K562 (cell line): ENCODE measurements around the gene RANGAP1. TPM values are rescaled to one million over a fixed set of nuclear protein-coding genes. Genes with fewer than 3 reads are reported as not detected.

Source experiments
- ARID1B ChIP-seq: fragments of 450-650 bp; IDR thresholded peaks from 2 replicates; pipeline ENCODE4 v1.6.1; 2016; ENCODE audit warnings: antibody characterized with exemption, mild to moderate bottlenecking, inconsistent platforms
- CSDE1 ChIP-seq, 2 experiments: fragments of 450-650 bp; IDR thresholded peaks; 2 replicates each; pipeline ENCODE4 v1.6.1; 2016; ENCODE audit warnings: mild to moderate bottlenecking in 1 of 2
- HDAC6 ChIP-seq: IDR thresholded peaks from 2 replicates; pipeline ENCODE4 v1.6.1; 2012; ENCODE audit warnings: low read depth, mild to moderate bottlenecking, control low read depth, inconsistent platforms, low read length, moderate library complexity
- KAT2B ChIP-seq: IDR thresholded peaks from one replicate; pipeline ENCODE4 v1.6.1; 2012; ENCODE audit warnings: low read depth, mild to moderate bottlenecking, control low read depth, inconsistent platforms, low read length, moderate library complexity
- LARP7 ChIP-seq: fragments of 450-650 bp; IDR thresholded peaks from 2 replicates; pipeline ENCODE4 v1.6.1; 2016
- MEF2A ChIP-seq: IDR thresholded peaks from 2 replicates; pipeline ENCODE4 v1.6.1; 2011; ENCODE audit warnings: low read depth, mild to moderate bottlenecking, low read length, moderate library complexity; ENCODE audit not compliant: control insufficient read depth
- NR2C1 ChIP-seq, 2 experiments: fragments of 450-650 bp; IDR thresholded peaks; 2 replicates each; pipeline ENCODE4 v1.6.1; 2017; ENCODE audit warnings: mild to moderate bottlenecking in 2 of 2, antibody characterized with exemption in 1 of 2, inconsistent platforms in 1 of 2, missing compliant biosample characterization in 1 of 2, missing genetic modification characterization in 1 of 2
- POLR2B ChIP-seq: fragments of 450-650 bp; IDR thresholded peaks from 2 replicates; pipeline ENCODE4 v1.6.1; 2018; ENCODE audit warnings: low read depth; ENCODE audit not compliant: partially characterized antibody
- SOX6 ChIP-seq: fragments of 450-650 bp; IDR thresholded peaks from 2 replicates; pipeline ENCODE4 v1.6.1; 2014; ENCODE audit warnings: mild to moderate bottlenecking
- STAT6 ChIP-seq: sonication (generic); formaldehyde crosslinking; IDR thresholded peaks from 2 replicates; pipeline ENCODE4 v1.8.1; 2023; ENCODE audit warnings: mild to moderate bottlenecking, missing genetic modification reagents
- VEZF1 ChIP-seq: fragments of 200-800 bp; sonication (Bioruptor generic); IDR thresholded peaks from 2 replicates; pipeline ENCODE4 v1.6.1; 2017; ENCODE audit warnings: missing genetic modification characterization, missing compliant biosample characterization
- ZBTB5 ChIP-seq: fragments of 450-650 bp; IDR thresholded peaks from 2 replicates; pipeline ENCODE4 v1.6.1; 2017; ENCODE audit warnings: antibody characterized with exemption
- ZNF583 ChIP-seq: fragments of 250-450 bp; sonication (Bioruptor Pico); IDR thresholded peaks from 2 replicates; pipeline ENCODE4 v1.4.0; 2020
- ZNF668 ChIP-seq: fragments of 250-450 bp; sonication (Bioruptor Pico); IDR thresholded peaks from 2 replicates; pipeline ENCODE4 v1.8.0; 2022; ENCODE audit warnings: mild to moderate bottlenecking, inconsistent platforms
- polyA plus RNA-seq, 8 experiments: library from polyadenylated mRNA; depleted of rRNA in 4 of 8; stranded (reverse) in 5 of 8; unstranded in 3 of 8; fragments of >200 nt; fragmentation: Nextera tagmentation in 2 of 8; fragmentation: Illumina TruSeq in 1 of 8; extraction: Ambion mirVana in 2 of 8; extraction: Trizol in 1 of 8; gene quantifications; 2 replicates each; pipeline versions ENCODE4 v1.2.1 to v1.2.3, GENCODE V29; 2011 to 2014; ENCODE audit warnings: inconsistent platforms in 1 of 8, missing spikeins in 1 of 8
- total RNA-seq, 7 experiments: library from RNA; depleted of rRNA in 6 of 7; stranded (reverse); fragments of >200 nt in 6 of 7; fragmentation: Illumina TruSeq in 2 of 7; extraction: Trizol in 2 of 7; gene quantifications; 2 replicates each; pipeline versions ENCODE4 v1.2.1 to v1.2.3, GENCODE V29; 2011 to 2021; ENCODE audit warnings: low replicate concordance in 1 of 7
- TF ChIP-seq, protein P1 (sequence below): fragments of 150-350 bp; IDR thresholded peaks from 2 replicates; pipeline ENCODE4 v1.6.1; 2014; ENCODE audit warnings: low read depth, mild to moderate bottlenecking, low read length, borderline replicate concordance
- TF ChIP-seq, protein P2 (sequence below): fragments of 250-450 bp; sonication (Bioruptor Pico); IDR thresholded peaks from 2 replicates; pipeline ENCODE4 v1.5.1; 2021; ENCODE audit warnings: mild to moderate bottlenecking
- TF ChIP-seq, protein P3 (sequence below): fragments of 450-650 bp; formaldehyde crosslinking; IDR thresholded peaks from 2 replicates; pipeline ENCODE4 v1.4.0; 2020; ENCODE audit warnings: mild to moderate bottlenecking

Gene RANGAP1
- total and polyA plus RNA-seq, 9 of the 15 experiments (the other 6 are each of a cell fraction or from before 2014, with no cell fraction given), result 2.1 to 104 (median 50.6) TPM

- TF ChIP-seq, protein P1, sequence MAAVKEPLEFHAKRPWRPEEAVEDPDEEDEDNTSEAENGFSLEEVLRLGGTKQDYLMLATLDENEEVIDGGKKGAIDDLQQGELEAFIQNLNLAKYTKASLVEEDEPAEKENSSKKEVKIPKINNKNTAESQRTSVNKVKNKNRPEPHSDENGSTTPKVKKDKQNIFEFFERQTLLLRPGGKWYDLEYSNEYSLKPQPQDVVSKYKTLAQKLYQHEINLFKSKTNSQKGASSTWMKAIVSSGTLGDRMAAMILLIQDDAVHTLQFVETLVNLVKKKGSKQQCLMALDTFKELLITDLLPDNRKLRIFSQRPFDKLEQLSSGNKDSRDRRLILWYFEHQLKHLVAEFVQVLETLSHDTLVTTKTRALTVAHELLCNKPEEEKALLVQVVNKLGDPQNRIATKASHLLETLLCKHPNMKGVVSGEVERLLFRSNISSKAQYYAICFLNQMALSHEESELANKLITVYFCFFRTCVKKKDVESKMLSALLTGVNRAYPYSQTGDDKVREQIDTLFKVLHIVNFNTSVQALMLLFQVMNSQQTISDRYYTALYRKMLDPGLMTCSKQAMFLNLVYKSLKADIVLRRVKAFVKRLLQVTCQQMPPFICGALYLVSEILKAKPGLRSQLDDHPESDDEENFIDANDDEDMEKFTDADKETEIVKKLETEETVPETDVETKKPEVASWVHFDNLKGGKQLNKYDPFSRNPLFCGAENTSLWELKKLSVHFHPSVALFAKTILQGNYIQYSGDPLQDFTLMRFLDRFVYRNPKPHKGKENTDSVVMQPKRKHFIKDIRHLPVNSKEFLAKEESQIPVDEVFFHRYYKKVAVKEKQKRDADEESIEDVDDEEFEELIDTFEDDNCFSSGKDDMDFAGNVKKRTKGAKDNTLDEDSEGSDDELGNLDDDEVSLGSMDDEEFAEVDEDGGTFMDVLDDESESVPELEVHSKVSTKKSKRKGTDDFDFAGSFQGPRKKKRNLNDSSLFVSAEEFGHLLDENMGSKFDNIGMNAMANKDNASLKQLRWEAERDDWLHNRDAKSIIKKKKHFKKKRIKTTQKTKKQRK, result no peak
- TF ChIP-seq STAT6 (CRISPR knock-in tag) (no peak), CSDE1 (IDR thresholded peaks at IDR 0.05) (no peak), VEZF1 (CRISPR knock-in tag) (peak; percentile 26; the same call in 1 of the 2 replicates), MEF2A (no peak), LARP7 (no peak), ZNF583 (CRISPR knock-in tag) (no peak), SOX6 (0 out of 2 replicates have a peak, but pooled peaks have one; percentile 13), ZBTB5 (no peak), HDAC6 (no peak), ZNF668 (no peak), NR2C1 (IDR thresholded peaks at IDR 0.05) (no peak), NR2C1 (tag; IDR thresholded peaks at IDR 0.05) (no peak), POLR2B (no peak), ARID1B (peak; percentile 87), KAT2B (no peak)
- TF ChIP-seq, protein P2, sequence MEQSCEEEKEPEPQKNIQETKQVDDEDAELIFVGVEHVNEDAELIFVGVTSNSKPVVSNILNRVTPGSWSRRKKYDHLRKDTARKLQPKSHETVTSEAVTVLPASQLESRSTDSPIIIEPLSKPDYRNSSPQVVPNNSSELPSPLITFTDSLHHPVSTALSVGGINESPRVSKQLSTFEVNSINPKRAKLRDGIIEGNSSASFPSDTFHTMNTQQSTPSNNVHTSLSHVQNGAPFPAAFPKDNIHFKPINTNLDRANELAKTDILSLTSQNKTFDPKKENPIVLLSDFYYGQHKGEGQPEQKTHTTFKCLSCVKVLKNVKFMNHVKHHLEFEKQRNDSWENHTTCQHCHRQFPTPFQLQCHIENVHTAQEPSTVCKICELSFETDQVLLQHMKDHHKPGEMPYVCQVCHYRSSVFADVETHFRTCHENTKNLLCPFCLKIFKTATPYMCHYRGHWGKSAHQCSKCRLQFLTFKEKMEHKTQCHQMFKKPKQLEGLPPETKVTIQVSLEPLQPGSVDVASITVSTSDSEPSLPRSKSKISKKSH (CRISPR knock-in tag), result no peak
- TF ChIP-seq, protein P3, sequence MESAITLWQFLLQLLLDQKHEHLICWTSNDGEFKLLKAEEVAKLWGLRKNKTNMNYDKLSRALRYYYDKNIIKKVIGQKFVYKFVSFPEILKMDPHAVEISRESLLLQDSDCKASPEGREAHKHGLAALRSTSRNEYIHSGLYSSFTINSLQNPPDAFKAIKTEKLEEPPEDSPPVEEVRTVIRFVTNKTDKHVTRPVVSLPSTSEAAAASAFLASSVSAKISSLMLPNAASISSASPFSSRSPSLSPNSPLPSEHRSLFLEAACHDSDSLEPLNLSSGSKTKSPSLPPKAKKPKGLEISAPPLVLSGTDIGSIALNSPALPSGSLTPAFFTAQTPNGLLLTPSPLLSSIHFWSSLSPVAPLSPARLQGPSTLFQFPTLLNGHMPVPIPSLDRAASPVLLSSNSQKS (CRISPR knock-in tag), result no peak
Observed at GRCh38 chr22:41311487-41311886, 25.5 kb upstream of the RANGAP1 start (continued).
